HepG2 (cell line): ENCODE measurements around the gene WDFY1. TPM values are rescaled to one million over a fixed set of nuclear protein-coding genes. Genes with fewer than 3 reads are reported as not detected.

Experiments
- ATAC-seq: fragments of 200-7000 bp; cut with Tn5 transposase; 3 replicates; pipeline ENCODE4 v1.9.1; 2020; ENCODE audit warnings: mild to moderate bottlenecking, moderate library complexity
- BruUV-seq: library from RNA; stranded (reverse); fragments of 400-500 nt; replicated peaks from 2 replicates; lab custom pipeline; 2021; lab: Mats Ljungman, UMichigan
- CTCF ChIA-PET: fragments of 300-600 bp; formaldehyde crosslinking; extraction: SDS; loops from one replicate; lab custom pipeline; 2021; ENCODE audit warnings: low total read pairs, inconsistent platforms, low intra/inter-chr PET ratio; lab: Yijun Ruan, JAX
- POLR2A ChIA-PET: fragments of 350-600 bp; sonication (Branson Sonifier 250); formaldehyde crosslinking; loops from one replicate; lab custom pipeline; 2020; ENCODE audit warnings: antibody characterized with exemption, inconsistent platforms; lab: Yijun Ruan, JAX
- DNase-seq: peaks from one replicate; pipeline ENCODE4 v3.0.0-alpha.2; 2015; ENCODE audit warnings: low spot score
- FAIRE-seq: peaks from 3 replicates; lab custom pipeline; 2011; peaks lifted over from hg19 to GRCh38; lab: Jason Lieb, UNC
- H2AFZ ChIP-seq: one replicate; pipeline ENCODE4 v1.6.1; 2011; ENCODE audit warnings: low read length, inconsistent platforms
- H3K27ac ChIP-seq: fragments of 300-600 bp; 3 replicates; pipeline ENCODE4 v1.8.0; 2011; ENCODE audit warnings: mixed run types, mild to moderate bottlenecking, mixed read lengths, low read length, inconsistent platforms; ENCODE audit not compliant: insufficient read depth; ENCODE audit errors: extremely low read length
- H3K27me3 ChIP-seq, 2 experiments: fragments of 200-600 bp in 1 of 2; 2 replicates in 1 of 2; 3 replicates in 1 of 2; pipeline versions ENCODE4 v1.6.0 to v1.8.0; 2011; ENCODE audit warnings: low read length in 2 of 2, mild to moderate bottlenecking in 2 of 2, moderate library complexity in 2 of 2, inconsistent platforms in 1 of 2; ENCODE audit not compliant: insufficient read depth in 2 of 2, control insufficient read depth in 1 of 2
- H3K36me3 ChIP-seq, 2 experiments: fragments of 200-600 bp in 1 of 2; replicated peaks in 1 of 2; 2 replicates in 1 of 2; 3 replicates in 1 of 2; pipeline versions ENCODE4 v1.5.1 to v1.8.0; 2011; ENCODE audit warnings: low read length in 2 of 2, inconsistent platforms in 1 of 2; ENCODE audit not compliant: insufficient read depth in 2 of 2, control insufficient read depth in 1 of 2
- H3K4me1 ChIP-seq: 2 replicates; pipeline ENCODE4 v1.5.1; 2012; ENCODE audit warnings: low read length, inconsistent platforms; ENCODE audit not compliant: insufficient read depth
- H3K4me2 ChIP-seq: 2 replicates; pipeline ENCODE4 v1.6.0; 2011; ENCODE audit warnings: low read depth, low read length, inconsistent platforms
- H3K4me3 ChIP-seq, 3 experiments: fragments of 200-600 bp in 1 of 3; sonication (generic), shearing (Covaris generic) in 1 of 3; replicated peaks in 1 of 3; 2 replicates each; pipeline ENCODE4 v1.5.1; 2011 to 2016; ENCODE audit warnings: low read length in 3 of 3, inconsistent platforms in 2 of 3, low read depth in 2 of 3, mild to moderate bottlenecking in 2 of 3, control low read depth in 1 of 3, mixed read lengths in 1 of 3; ENCODE audit not compliant: insufficient read depth in 1 of 3
- H3K79me2 ChIP-seq: one replicate; pipeline ENCODE4 v1.6.1; 2011; ENCODE audit warnings: low read length, inconsistent platforms; ENCODE audit not compliant: insufficient read depth
- H3K9ac ChIP-seq: 2 replicates; pipeline ENCODE4 v1.6.0; 2011; ENCODE audit warnings: mild to moderate bottlenecking, low read depth, low read length, inconsistent platforms; ENCODE audit not compliant: insufficient read depth
- H3K9me3 ChIP-seq: 2 replicates; pipeline ENCODE4 v1.5.1; 2012; ENCODE audit warnings: mild to moderate bottlenecking, low read length
- H4K20me1 ChIP-seq: 2 replicates; pipeline ENCODE4 v1.6.0; 2011; ENCODE audit warnings: inconsistent platforms, mild to moderate bottlenecking, low read length, moderate library complexity; ENCODE audit not compliant: insufficient read depth
- ATAD3A ChIP-seq: sonication (generic); formaldehyde crosslinking; IDR thresholded peaks from 2 replicates; pipeline ENCODE4 v1.4.0; 2020; ENCODE audit warnings: missing genetic modification reagents
- CEBPG ChIP-seq: IDR thresholded peaks from 2 replicates; pipeline ENCODE4 v1.6.1; 2016
- HDAC2 ChIP-seq: sonication (generic); formaldehyde crosslinking; IDR thresholded peaks from 2 replicates; pipeline ENCODE4 v1.4.0; 2020; ENCODE audit warnings: missing genetic modification reagents
- KLF16 ChIP-seq, 2 experiments: sonication (generic) in 1 of 2; formaldehyde crosslinking in 1 of 2; IDR thresholded peaks; 2 replicates each; pipeline versions ENCODE4 v1.6.1 to v1.8.0; 2016 to 2023; ENCODE audit warnings: missing genetic modification reagents in 2 of 2, missing compliant biosample characterization in 1 of 2
- NAIF1 ChIP-seq: sonication (generic); formaldehyde crosslinking; IDR thresholded peaks from 2 replicates; pipeline ENCODE4 v1.5.0; 2020; ENCODE audit warnings: mild to moderate bottlenecking, missing genetic modification reagents, borderline replicate concordance
- NCOA2 ChIP-seq: sonication (generic); formaldehyde crosslinking; IDR thresholded peaks from 2 replicates; pipeline ENCODE4 v1.8.0; 2022; ENCODE audit warnings: inconsistent platforms
- RARA ChIP-seq: IDR thresholded peaks from 2 replicates; pipeline ENCODE4 v1.6.1; 2016; ENCODE audit warnings: missing genetic modification reagents, missing compliant biosample characterization
- RXRB ChIP-seq: IDR thresholded peaks from 2 replicates; pipeline ENCODE4 v1.6.1; 2016; ENCODE audit warnings: borderline replicate concordance, missing genetic modification reagents, missing compliant biosample characterization
- SAP130 ChIP-seq: IDR thresholded peaks from 2 replicates; pipeline ENCODE4 v1.6.1; 2016; ENCODE audit warnings: low read depth
- STAG1 ChIP-seq: sonication (generic); formaldehyde crosslinking; IDR thresholded peaks from 2 replicates; pipeline ENCODE4 v1.4.0; 2020; ENCODE audit warnings: missing genetic modification reagents
- TMF1 ChIP-seq: sonication (generic); formaldehyde crosslinking; IDR thresholded peaks from 2 replicates; pipeline ENCODE4 v1.8.1; 2022; ENCODE audit warnings: low read depth, missing genetic modification reagents
- ZBTB10 ChIP-seq: sonication (generic); formaldehyde crosslinking; IDR thresholded peaks from 2 replicates; pipeline ENCODE4 v1.4.0; 2020; ENCODE audit warnings: missing genetic modification reagents, borderline replicate concordance
- ZNF124 ChIP-seq: sonication (generic); formaldehyde crosslinking; IDR thresholded peaks from 2 replicates; pipeline ENCODE4 v1.4.0; 2020; ENCODE audit warnings: missing genetic modification reagents
- ZNF644 ChIP-seq: IDR thresholded peaks from 2 replicates; pipeline ENCODE4 v1.6.1; 2016; ENCODE audit warnings: low read depth
- WGBS: methylation state at CpG from one replicate; pipeline ENCODE4 v1.1.6; 2017; ENCODE audit warnings: low lambda C conversion rate; 5-methylcytosine and 5-hydroxymethylcytosine counted together
- in situ Hi-C: cut with HindIII; loops from 2 replicates; pipeline ENCODE4 v1.10.0; 2017; ENCODE audit warnings: low pct_unique_long_range_greater_than_20kb; ENCODE audit not compliant: extremely low pct_ligation_motif_present
- intact Hi-C: fragments of 100-400 bp; cut with micrococcal nuclease; formaldehyde crosslinking; loops from one replicate; pipeline ENCODE4 v1.10.0; 2022; ENCODE audit not compliant: unreplicated experiment
- polyA plus RNA-seq, 8 experiments: library from polyadenylated mRNA; depleted of rRNA in 3 of 8; stranded (reverse) in 7 of 8; unstranded in 1 of 8; fragments of >200 nt; fragmentation: Illumina TruSeq in 4 of 8; extraction: Trizol in 4 of 8; gene quantifications; 2 replicates each; pipeline versions ENCODE4 v1.2.1 to v1.2.3, GENCODE V29; 2011 to 2016; ENCODE audit warnings: low read depth in 4 of 8, missing spikeins in 1 of 8, mixed read lengths in 1 of 8; ENCODE audit not compliant: insufficient read depth in 1 of 8
- total RNA-seq, 5 experiments: library from RNA; depleted of rRNA; stranded (reverse); fragments of >200 nt; fragmentation: Illumina TruSeq; extraction: Trizol; gene quantifications; 2 replicates each; pipeline ENCODE4 v1.2.3, GENCODE V29; 2016; ENCODE audit warnings: low read depth in 1 of 5
- TF ChIP-seq, protein P1 (sequence below), 2 experiments: IDR thresholded peaks; 2 replicates each; pipeline ENCODE4 v1.6.1; 2011 to 2012; ENCODE audit warnings: low read length in 2 of 2, borderline replicate concordance in 1 of 2, low read depth in 1 of 2, mild to moderate bottlenecking in 1 of 2, moderate library complexity in 1 of 2
- TF ChIP-seq, protein P2 (sequence below): sonication (generic); formaldehyde crosslinking; IDR thresholded peaks from 2 replicates; pipeline ENCODE4 v1.4.0; 2020; ENCODE audit warnings: missing genetic modification reagents
- TF ChIP-seq, protein P3 (sequence below): sonication (generic); formaldehyde crosslinking; IDR thresholded peaks from 2 replicates; pipeline ENCODE4 v1.4.0; 2020; ENCODE audit warnings: mild to moderate bottlenecking, missing genetic modification reagents

WDFY1 gene
- total and polyA plus RNA-seq, 2 of the 13 experiments (the other 11 are each of a cell fraction or from before 2014, with no cell fraction given) = 77.0 to 78.4 TPM

GRCh38 chr2:223853425-223853837 lies 91.7 kb downstream of the WDFY1 start:
- Histone ChIP-seq H2AFZ (no peak overlapping the region), H3K27ac (no peak overlapping the region), H3K27me3 (no peaks in the 10 kb centered on the region), H3K9me3 (no peaks in the 10 kb centered on the region), H3K9ac (no peak overlapping the region), H3K4me1 (peaks cover 38% of the 10 kb centered on the region), H3K4me2 (no peak overlapping the region; the same call in 1 of the 2 replicates), H3K4me3 (no peak overlapping the region), H3K36me3 (no peaks in the 10 kb centered on the region), H3K79me2 (no peaks in the 10 kb centered on the region), H4K20me1 (no peaks in the 10 kb centered on the region)
- in situ Hi-C loops = no loop called here
- ATAC-seq (peak; percentile 91), DNase-seq (peak; percentile 94), FAIRE-seq (peak; percentile 26)
- ChIA-PET POLR2A (interaction anchor here (0.7 to 2.8 kb wide), 8 partner anchors 8 to 155 kb away, joined by 3 to 16 read pairs (median 7); partner anchors contain the start of genes AP1S3 and WDFY1), CTCF (no interaction called here)
- WGBS = 2% methylated on average over 3 of the region's 3 CpGs
- intact Hi-C loops = no loop called here
- no TSS peak for BruUV-seq
- TF ChIP-seq, protein P1, sequence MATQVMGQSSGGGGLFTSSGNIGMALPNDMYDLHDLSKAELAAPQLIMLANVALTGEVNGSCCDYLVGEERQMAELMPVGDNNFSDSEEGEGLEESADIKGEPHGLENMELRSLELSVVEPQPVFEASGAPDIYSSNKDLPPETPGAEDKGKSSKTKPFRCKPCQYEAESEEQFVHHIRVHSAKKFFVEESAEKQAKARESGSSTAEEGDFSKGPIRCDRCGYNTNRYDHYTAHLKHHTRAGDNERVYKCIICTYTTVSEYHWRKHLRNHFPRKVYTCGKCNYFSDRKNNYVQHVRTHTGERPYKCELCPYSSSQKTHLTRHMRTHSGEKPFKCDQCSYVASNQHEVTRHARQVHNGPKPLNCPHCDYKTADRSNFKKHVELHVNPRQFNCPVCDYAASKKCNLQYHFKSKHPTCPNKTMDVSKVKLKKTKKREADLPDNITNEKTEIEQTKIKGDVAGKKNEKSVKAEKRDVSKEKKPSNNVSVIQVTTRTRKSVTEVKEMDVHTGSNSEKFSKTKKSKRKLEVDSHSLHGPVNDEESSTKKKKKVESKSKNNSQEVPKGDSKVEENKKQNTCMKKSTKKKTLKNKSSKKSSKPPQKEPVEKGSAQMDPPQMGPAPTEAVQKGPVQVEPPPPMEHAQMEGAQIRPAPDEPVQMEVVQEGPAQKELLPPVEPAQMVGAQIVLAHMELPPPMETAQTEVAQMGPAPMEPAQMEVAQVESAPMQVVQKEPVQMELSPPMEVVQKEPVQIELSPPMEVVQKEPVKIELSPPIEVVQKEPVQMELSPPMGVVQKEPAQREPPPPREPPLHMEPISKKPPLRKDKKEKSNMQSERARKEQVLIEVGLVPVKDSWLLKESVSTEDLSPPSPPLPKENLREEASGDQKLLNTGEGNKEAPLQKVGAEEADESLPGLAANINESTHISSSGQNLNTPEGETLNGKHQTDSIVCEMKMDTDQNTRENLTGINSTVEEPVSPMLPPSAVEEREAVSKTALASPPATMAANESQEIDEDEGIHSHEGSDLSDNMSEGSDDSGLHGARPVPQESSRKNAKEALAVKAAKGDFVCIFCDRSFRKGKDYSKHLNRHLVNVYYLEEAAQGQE (IDR thresholded peaks at IDR 0.05; ENCODE audit: borderline replicate concordance in 1 of 2, low read depth in 1 of 2, low read length in 2 of 2) = no peak
- no peak for TF ChIP-seq NAIF1
- TF ChIP-seq ZBTB10 (CRISPR knock-in tag) = no peak
- TF ChIP-seq ZNF644 (CRISPR knock-in tag) = peak; percentile 90
- TF ChIP-seq, protein P2, sequence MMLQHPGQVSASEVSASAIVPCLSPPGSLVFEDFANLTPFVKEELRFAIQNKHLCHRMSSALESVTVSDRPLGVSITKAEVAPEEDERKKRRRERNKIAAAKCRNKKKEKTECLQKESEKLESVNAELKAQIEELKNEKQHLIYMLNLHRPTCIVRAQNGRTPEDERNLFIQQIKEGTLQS (CRISPR knock-in tag) = 0 out of 2 replicates have a peak, but pooled peaks have one; percentile 48
- TF ChIP-seq CEBPG (CRISPR knock-in tag) = peak; percentile 43; the same call in 1 of the 2 replicates
- peak; percentile 33; the same call in 1 of the 2 replicates for TF ChIP-seq HDAC2 (CRISPR knock-in tag)
- TF ChIP-seq NCOA2 (CRISPR knock-in tag) = peak; percentile 47
- peak; percentile 74 for TF ChIP-seq SAP130 (CRISPR knock-in tag)
- TF ChIP-seq, protein P3, sequence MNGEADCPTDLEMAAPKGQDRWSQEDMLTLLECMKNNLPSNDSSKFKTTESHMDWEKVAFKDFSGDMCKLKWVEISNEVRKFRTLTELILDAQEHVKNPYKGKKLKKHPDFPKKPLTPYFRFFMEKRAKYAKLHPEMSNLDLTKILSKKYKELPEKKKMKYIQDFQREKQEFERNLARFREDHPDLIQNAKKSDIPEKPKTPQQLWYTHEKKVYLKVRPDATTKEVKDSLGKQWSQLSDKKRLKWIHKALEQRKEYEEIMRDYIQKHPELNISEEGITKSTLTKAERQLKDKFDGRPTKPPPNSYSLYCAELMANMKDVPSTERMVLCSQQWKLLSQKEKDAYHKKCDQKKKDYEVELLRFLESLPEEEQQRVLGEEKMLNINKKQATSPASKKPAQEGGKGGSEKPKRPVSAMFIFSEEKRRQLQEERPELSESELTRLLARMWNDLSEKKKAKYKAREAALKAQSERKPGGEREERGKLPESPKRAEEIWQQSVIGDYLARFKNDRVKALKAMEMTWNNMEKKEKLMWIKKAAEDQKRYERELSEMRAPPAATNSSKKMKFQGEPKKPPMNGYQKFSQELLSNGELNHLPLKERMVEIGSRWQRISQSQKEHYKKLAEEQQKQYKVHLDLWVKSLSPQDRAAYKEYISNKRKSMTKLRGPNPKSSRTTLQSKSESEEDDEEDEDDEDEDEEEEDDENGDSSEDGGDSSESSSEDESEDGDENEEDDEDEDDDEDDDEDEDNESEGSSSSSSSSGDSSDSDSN (CRISPR knock-in tag) = 0 out of 2 replicates have a peak, but pooled peaks have one; percentile 21
- TF ChIP-seq KLF16 (CRISPR knock-in tag; IDR thresholded peaks at IDR 0.05) = 0 out of 4 replicates have a peak, but pooled peaks of 1 of the 2 experiments have one; percentile 39
- no peak for TF ChIP-seq TMF1
- peak; percentile 52; the same call in 1 of the 2 replicates for TF ChIP-seq RARA (CRISPR knock-in tag)
- no peak for TF ChIP-seq STAG1 (CRISPR knock-in tag)
- no peak for TF ChIP-seq ATAD3A (CRISPR knock-in tag)
- TF ChIP-seq ZNF124 = no peak
- peak; percentile 47 for TF ChIP-seq RXRB (CRISPR knock-in tag)
